NOMO-1 (cell line): ENCODE results near the gene YIF1A.

Experiments used
- DNase-seq, 2 experiments: peaks; one replicate each; lab custom pipeline; 2025; ENCODE audit not compliant: unreplicated experiment in 2 of 2; lab: John Stamatoyannopoulos, UW

The YIF1A gene

GRCh38 chr11:66248903-66249302, 40.0 kb downstream of the YIF1A start:
- no peak for DNase-seq

GRCh38 chr11:66247801-66248200, 41.1 kb downstream of the YIF1A start:
- DNase-seq, result no peak

- no peak for DNase-seq
Measured at GRCh38 chr11:66247295-66247694, 41.6 kb downstream of the YIF1A start.

- no peak for DNase-seq
Measured at GRCh38 chr11:66243782-66244535, 45.0 kb downstream of the YIF1A start.

GRCh38 chr11:66242095-66242765, 46.7 kb downstream of the YIF1A start:
- DNase-seq, result no peak

GRCh38 chr11:66240781-66241136, 48.2 kb downstream of the YIF1A start:
- no peak for DNase-seq

- DNase-seq, result no peak
Measured at GRCh38 chr11:66239998-66240780, 48.8 kb downstream of the YIF1A start.

- no peak for DNase-seq
Measured at GRCh38 chr11:66239511-66239910, 49.4 kb downstream of the YIF1A start.

- no peak for DNase-seq
Measured at GRCh38 chr11:66238786-66239413, 50.0 kb downstream of the YIF1A start.

- DNase-seq, result no peak
Measured at GRCh38 chr11:66237867-66238266, 51.1 kb downstream of the YIF1A start.

GRCh38 chr11:66235141-66235540, 53.8 kb downstream of the YIF1A start:
- DNase-seq, result no peak
